ENCODE results near the gene AFF1. TPM values are rescaled to one million over a fixed set of nuclear protein-coding genes. Genes with fewer than 3 reads are reported as not detected.

The AFF1 gene
- total RNA-seq, 2 experiments from 2014 or later, result 42.3 to 67.5 TPM

DNA sequence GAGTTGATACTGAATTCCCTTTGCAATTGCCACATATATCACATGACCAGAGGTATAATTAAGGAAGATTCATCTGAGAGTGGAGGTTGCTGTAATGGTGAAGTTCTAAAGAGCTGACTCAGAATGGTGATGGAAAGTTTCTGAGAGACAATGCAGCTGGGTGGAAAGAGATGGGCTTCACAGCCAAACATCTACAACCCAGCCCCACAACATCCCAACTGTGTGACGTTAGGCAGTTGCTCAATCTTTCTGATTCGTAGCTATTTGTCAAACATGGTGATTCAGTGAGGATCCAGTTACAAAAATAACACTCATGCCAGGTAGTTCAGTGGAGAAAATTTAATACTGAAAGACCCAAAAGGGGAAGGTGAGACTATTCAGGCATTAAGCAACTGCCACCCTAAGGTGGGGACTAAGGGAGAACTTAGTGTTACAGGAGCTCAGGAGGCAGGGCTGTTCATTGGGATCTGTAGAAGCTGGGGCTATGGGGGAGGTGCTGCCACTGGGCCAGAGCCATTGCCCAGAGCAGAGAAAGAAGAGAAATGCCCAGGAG lies 6.9 kb upstream of the AFF1 start:
- CTCF ChIA-PET, result interaction anchor here (1.6 kb wide), 1 partner anchor 165 kb away, joined by 4 read pairs; no protein-coding TSS in a partner anchor
- Mint-ChIP-seq H3K36me3 (peaks cover 4% of the 10 kb centered on the region), H3K27ac (no peak overlapping the region), H3K4me1 (peaks cover 5% of the 10 kb centered on the region), H3K4me3 (no peak overlapping the region), H3K9me3 (ENCODE audit: low read depth) (no peaks in the 10 kb centered on the region), H3K27me3 (no peaks in the 10 kb centered on the region)
- no peak for DNase-seq
- peak; percentile 42 for ATAC-seq

DNA sequence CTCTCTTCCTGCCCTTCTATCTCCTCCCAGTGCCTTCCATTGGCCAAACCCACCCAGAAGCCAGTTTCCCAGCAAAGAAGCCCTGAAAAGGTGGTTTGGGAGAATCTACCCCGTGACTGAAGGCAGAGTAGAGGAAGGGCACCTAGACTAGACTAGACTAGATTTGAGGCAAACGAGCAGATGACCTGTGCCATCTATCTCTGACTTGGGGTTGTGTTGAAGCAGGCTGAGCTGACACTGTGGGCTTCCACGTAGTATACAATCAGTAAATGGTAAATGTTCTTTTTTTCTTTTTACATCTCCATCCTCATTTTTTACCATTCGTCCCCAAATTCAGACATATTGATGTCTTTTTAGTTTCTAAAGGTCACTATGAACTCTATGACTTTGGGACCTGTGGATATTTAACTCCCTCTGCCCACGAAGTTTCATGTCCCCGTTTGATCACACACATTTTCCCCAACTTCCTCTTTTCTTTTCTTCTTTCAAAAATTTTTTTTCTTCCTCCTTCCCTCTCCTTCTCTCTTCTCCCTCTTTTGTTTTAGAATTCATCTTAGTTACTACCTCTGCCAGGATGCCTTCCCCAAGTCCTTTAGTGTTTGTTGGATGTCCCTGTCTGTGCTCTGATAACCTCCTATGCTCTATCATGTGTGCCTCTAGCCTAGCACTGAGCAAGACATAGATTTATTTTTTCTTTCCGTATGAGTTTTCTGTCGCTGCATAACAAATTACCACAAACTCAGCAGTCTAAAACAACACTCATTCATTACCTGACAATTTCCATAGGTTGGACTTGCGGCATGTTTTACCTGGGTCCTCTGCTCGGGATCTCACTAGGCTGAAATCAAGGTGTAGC lies 6.2 kb upstream of the AFF1 start:
- CTCF ChIA-PET, result interaction anchor here (1.0 to 1.6 kb wide), 3 partner anchors 164 to 222 kb away, joined by 3 to 5 read pairs (median 4); no protein-coding TSS in a partner anchor
- Mint-ChIP-seq H3K36me3 (peaks cover 4% of the 10 kb centered on the region), H3K9me3 (ENCODE audit: low read depth) (no peaks in the 10 kb centered on the region), H3K27ac (no peak overlapping the region), H3K4me3 (no peak overlapping the region), H3K4me1 (peaks cover 8% of the 10 kb centered on the region), H3K27me3 (no peaks in the 10 kb centered on the region)
- DNase-seq (no peak), ATAC-seq (no peak)

DNA sequence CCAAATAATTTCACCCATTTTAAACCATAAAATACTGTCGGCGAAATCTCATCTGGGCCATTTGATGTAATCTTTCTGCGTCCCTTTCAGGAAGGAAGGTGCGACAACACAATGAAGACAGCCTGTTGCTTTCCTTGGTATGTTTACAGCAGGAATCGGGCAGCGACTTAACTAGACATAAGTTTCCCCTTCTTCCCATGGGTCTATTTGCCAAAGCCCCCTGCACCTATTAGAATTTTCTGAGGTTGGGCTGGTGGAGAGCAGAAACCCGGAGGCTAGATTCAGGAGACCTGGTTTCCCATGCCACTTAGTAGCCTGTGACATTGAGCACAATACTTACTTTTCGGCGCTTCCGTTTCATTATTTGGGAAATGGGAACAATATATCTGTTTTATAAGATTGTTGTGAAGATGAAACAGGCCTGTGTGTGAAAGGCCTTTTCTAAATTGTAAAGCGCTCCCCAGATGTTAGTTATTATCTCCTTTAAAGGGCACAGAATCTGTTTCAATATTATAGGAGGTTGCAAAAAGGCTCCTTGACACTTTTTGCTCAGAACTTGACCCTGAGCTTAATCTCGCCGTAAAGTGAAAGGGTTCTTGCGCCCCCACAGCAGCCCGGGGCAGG lies 552 bp upstream of the AFF1 start:
- Mint-ChIP-seq H3K4me1 (peaks cover 35% of the 10 kb centered on the region), H3K4me3 (peak overlapping the region; percentile 80), H3K9me3 (ENCODE audit: low read depth) (no peaks in the 10 kb centered on the region), H3K36me3 (peaks cover 4% of the 10 kb centered on the region), H3K27ac (peak overlapping the region; percentile 90), H3K27me3 (no peaks in the 10 kb centered on the region)
- DNase-seq (peak; percentile 47), ATAC-seq (no peak)
- CTCF ChIA-PET, result interaction anchor here (0.9 to 6.2 kb wide), 9 partner anchors 10 to 287 kb away, joined by 3 to 53 read pairs (median 3); no protein-coding TSS in a partner anchor

DNA sequence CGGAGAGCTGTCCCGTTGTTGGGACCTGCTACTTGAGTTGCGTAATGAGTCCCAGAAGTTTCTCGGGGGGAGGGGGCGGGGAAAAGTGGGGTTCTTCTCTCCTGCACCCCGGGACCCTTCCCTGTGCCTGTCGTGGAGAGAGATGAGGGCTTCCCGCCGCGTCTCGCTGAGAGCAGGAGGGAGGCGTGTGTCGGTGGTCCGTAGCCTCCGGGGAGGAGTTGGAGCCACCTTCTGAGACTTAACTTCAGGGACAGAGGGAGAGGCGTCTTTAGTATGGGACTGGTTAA lies 698 bp downstream of the AFF1 start:
- CTCF ChIA-PET, result interaction anchor here (1.0 to 6.2 kb wide), 7 partner anchors 9 to 284 kb away, joined by 3 to 53 read pairs (median 7); no protein-coding TSS in a partner anchor
- peak overlapping the region; percentile 79 for H3K4me3 Mint-ChIP-seq
- no peaks in the 10 kb centered on the region for H3K27me3 Mint-ChIP-seq
- DNase-seq (peak; percentile 70), ATAC-seq (no peak)
- peak overlapping the region; percentile 94 for H3K27ac Mint-ChIP-seq
- peaks cover 5% of the 10 kb centered on the region for H3K36me3 Mint-ChIP-seq
- H3K4me1 Mint-ChIP-seq, result peaks cover 48% of the 10 kb centered on the region
- H3K9me3 Mint-ChIP-seq (ENCODE audit: low read depth), result no peaks in the 10 kb centered on the region

DNA sequence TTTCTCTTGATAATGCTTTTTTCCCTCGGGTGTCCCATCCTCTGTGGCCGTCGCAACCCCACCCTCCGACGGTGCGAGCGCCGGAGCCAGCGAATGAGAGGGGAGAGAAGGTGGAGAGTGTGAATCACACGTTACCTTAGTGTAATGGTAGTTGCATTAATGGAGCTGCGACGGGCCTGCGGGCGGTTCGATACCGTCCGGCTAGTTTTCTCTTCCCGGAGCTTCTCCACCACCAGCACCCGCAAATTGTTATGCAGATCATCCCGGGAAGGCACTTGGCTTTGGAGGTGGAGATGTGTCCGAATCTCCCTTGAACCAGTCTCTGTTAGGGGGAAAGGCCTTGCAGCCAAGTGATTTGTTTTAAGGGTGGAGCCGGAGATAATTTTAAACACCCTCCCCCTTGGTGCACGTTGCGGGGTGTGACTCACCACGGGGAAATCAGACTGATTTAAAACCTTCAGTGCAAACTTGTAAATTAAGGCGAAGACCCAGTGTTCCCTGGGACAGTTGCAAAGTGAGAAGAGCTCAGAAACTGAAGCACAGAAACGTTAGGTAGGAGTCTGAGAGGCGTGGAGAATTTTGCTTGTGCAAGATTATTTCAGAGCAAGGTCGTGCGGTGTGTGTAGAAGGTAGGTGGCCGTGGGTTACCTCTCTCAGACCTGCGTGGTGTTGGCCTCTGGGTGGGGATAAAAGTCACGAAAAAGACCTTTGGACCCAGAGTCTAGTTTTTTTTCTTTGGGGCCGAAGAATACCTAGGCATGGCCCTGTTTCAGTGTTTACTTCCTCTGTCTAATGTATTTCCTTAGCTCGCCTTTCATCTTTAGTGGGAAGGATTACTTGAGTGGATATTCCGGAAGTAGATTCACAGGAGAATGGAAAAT lies 1.3 kb downstream of the AFF1 start:
- H3K27ac Mint-ChIP-seq, result peak overlapping the region; percentile 94
- H3K27me3 Mint-ChIP-seq, result no peaks in the 10 kb centered on the region
- peaks cover 50% of the 10 kb centered on the region for H3K4me1 Mint-ChIP-seq
- CTCF ChIA-PET, result interaction anchor here (1.0 to 6.2 kb wide), 7 partner anchors 9 to 283 kb away, joined by 3 to 53 read pairs (median 7); no protein-coding TSS in a partner anchor
- DNase-seq, result peak; percentile 86
- peak overlapping the region; percentile 79 for H3K4me3 Mint-ChIP-seq
- H3K9me3 Mint-ChIP-seq (ENCODE audit: low read depth), result no peaks in the 10 kb centered on the region
- peak; percentile 65 for ATAC-seq
- H3K36me3 Mint-ChIP-seq, result peaks cover 2% of the 10 kb centered on the region

DNA sequence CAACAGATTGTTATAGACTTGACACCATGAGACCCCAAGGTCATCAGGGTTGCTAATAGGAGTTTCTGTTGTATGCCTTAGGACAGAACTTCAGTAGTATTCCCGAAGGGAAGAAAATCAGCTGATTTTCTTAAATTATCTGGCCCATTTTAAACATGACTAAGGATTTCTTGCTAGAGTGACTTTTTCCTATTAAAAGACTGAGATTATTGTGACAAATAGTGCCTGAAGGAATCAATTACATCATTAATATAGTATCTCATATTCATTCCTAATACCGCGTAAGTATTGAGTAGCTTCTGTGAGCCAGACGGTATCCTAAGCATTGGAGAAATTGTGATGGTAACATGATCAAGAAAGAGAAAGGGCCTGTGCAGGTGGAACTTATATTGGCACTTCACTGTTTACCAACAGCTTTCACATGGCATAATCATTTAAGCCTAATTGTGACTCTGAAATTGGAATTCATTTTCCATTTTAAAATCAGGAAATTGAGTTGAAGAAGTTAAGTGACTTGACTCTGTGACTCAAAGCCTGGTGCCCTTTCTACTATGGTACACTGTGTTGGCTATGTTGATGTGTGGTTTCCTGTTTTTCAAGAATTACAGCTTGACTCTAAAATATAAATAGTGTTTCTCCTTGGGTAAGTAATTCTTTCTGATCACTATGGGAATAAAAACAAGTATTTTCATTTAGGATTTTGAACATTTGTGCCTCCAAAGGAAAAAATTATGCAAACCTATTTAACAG lies 4.1 kb downstream of the AFF1 start:
- no peaks in the 10 kb centered on the region for H3K9me3 Mint-ChIP-seq (ENCODE audit: low read depth)
- no peak for ATAC-seq
- no peak for DNase-seq
- H3K27me3 Mint-ChIP-seq, result no peaks in the 10 kb centered on the region
- CTCF ChIA-PET, result interaction anchor here (0.8 to 6.2 kb wide), 6 partner anchors 9 to 154 kb away, joined by 3 to 53 read pairs (median 6); no protein-coding TSS in a partner anchor
- peaks cover 48% of the 10 kb centered on the region for H3K4me1 Mint-ChIP-seq
- H3K4me3 Mint-ChIP-seq, result peak overlapping the region; percentile 35
- peak overlapping the region; percentile 78 for H3K27ac Mint-ChIP-seq
- peaks cover 1% of the 10 kb centered on the region for H3K36me3 Mint-ChIP-seq

DNA sequence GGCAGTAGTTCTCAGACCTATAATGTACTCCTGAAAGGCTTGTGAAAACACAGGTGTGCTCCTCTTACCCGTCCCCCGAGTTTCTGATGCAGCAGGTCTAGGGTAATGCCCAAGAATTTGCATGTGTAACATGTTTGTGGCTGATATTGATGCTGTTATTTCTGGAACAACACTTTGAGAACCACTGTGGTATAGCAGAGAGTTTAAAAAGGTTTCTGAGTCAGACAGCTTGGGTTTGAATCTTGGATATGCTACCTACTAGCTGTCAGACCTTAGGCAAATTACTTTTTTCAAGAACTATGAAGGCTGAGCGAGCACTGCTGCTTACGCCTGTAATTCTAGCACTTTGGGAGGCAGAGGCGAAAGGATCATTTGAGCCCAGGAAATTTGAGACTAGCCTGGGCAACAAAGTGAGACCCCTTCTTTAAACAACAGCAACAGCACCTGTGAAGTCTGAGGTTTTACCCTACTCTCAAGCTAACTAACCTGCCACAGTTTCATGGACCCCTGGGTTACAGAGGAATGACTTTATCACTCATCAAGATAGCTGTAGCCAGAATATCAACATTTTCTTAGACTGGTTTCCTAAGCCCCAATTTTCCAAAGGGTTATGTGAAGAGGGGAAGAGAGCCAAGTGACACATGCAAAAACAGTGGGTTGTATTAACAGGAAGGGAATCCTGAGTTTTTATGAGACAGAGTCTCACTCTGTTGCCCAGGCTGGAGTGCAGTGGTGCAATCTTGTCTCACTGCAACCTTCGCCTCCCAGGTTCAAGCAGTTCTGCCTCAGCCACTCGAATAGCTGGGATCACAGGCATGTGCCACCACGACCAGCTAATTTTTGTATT lies 5.1 kb downstream of the AFF1 start:
- Mint-ChIP-seq H3K36me3 (peaks cover 1% of the 10 kb centered on the region), H3K4me1 (peaks cover 47% of the 10 kb centered on the region), H3K9me3 (ENCODE audit: low read depth) (no peaks in the 10 kb centered on the region), H3K4me3 (peak overlapping the region; percentile 26), H3K27me3 (no peaks in the 10 kb centered on the region), H3K27ac (peak overlapping the region; percentile 78)
- CTCF ChIA-PET, result interaction anchor here (0.7 to 6.2 kb wide), 5 partner anchors 10 to 153 kb away, joined by 3 to 53 read pairs (median 6); no protein-coding TSS in a partner anchor
- DNase-seq (no peak), ATAC-seq (no peak)

DNA sequence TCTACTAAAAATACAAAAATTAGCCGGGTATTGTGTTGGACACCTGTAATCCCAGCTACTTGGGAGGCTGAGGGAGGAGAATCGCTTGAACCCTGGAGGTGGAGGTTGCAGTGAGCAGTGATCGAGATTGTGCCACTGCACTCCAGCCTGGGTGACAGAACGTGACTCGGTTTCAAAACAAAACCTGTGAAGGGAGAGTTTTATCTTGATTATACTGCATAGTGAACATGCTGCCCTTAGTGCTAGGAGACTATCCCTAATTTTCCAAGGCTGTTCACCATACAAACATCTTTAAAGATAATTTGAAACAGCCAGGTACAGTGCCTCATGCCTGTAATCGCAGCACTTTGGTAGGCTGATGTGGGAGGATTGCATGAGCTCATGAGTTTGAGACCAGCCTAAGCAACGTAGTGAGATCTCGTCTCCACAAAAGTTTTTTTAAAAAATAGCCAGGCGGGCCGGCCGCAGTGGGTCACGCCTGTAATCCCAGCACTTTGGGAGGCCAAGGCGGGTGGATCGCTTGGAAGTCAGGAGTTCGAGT lies 6.2 kb downstream of the AFF1 start:
- no peak for ATAC-seq
- H3K4me3 Mint-ChIP-seq, result no peak overlapping the region
- CTCF ChIA-PET, result interaction anchor here (2.1 kb wide), 1 partner anchor 18 kb away, joined by 5 read pairs; no protein-coding TSS in a partner anchor
- no peaks in the 10 kb centered on the region for H3K27me3 Mint-ChIP-seq
- no peak for DNase-seq
- H3K4me1 Mint-ChIP-seq, result peaks cover 45% of the 10 kb centered on the region
- H3K36me3 Mint-ChIP-seq, result peaks cover 3% of the 10 kb centered on the region
- no peaks in the 10 kb centered on the region for H3K9me3 Mint-ChIP-seq (ENCODE audit: low read depth)
- no peak overlapping the region for H3K27ac Mint-ChIP-seq

DNA sequence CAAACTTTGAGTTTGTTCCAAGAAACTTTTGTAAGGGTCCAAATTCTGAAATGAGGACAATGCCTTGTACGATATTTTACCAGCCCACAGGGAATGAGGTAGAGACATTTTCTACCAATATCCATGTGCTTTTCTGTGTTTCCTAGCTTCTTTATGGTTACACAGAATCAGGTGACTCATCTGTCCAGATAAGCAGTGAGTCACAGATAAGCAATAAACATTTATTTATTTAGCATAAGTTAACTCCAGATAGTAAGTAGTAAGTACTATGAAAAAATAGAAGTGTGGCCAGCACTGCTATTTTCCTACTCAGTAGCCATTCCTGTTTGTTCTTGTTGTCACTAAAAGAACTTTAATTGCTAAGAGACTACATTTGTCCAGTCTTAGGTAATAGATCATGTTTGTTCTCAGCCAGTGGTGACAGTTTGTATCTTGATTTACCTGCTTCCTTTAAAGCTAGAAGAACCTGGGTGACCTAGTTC lies 7.4 kb downstream of the AFF1 start:
- Mint-ChIP-seq H3K4me1 (peaks cover 38% of the 10 kb centered on the region), H3K27me3 (no peaks in the 10 kb centered on the region), H3K36me3 (peaks cover 3% of the 10 kb centered on the region), H3K27ac (no peak overlapping the region), H3K4me3 (no peak overlapping the region), H3K9me3 (ENCODE audit: low read depth) (no peaks in the 10 kb centered on the region)
- DNase-seq, result no peak
- ATAC-seq, result no peak
- CTCF ChIA-PET, result interaction anchor here (0.9 to 2.1 kb wide), 2 partner anchors 19 to 149 kb away, joined by 3 to 5 read pairs; no protein-coding TSS in a partner anchor

DNA sequence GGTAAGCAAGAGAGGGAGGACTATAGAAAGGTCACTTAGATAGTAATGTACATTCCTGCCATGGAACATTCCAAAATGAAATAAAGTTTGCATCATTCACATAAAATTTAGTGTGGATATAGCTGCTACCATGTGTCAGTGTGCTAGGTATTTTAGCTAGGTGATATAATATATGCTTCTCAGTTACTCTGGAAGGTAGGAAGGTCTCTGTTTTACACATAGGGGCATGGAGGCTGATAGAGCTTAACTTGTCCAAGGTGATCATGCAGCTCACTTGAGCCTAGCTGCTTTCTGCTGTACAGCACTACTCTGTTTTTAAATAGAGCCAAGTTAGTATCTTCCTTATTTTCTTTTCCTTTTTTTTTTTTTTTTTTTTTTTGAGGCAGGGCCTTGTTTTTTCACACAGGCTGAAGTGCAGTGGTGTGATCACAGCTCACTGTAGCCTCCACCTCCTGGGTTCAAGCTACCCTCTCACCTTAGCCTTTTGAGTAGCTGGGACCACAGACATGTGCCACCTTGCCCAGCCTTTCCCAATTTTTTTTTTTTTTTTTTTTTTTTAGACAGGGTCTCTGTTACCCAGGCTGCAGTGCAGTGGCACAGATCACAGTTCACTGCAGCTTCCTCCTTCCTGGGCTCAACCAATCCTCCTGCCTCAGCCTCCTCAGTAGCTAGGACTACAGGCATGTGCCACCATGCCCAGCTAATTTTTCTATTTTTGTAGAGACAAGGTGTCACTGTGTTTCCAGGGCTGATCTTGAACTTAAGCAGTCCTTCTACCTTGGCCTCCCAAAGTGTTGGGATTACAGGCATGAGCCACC lies 10.4 kb downstream of the AFF1 start:
- no peak overlapping the region for H3K27ac Mint-ChIP-seq
- H3K27me3 Mint-ChIP-seq, result no peaks in the 10 kb centered on the region
- H3K4me1 Mint-ChIP-seq, result peaks cover 30% of the 10 kb centered on the region
- no peak overlapping the region for H3K4me3 Mint-ChIP-seq
- peaks cover 8% of the 10 kb centered on the region for H3K36me3 Mint-ChIP-seq
- H3K9me3 Mint-ChIP-seq (ENCODE audit: low read depth), result no peaks in the 10 kb centered on the region
- no peak for ATAC-seq
- DNase-seq, result no peak
- CTCF ChIA-PET, result interaction anchor here (0.7 to 1.7 kb wide), 3 partner anchors 11 to 454 kb away, joined by 3 to 4 read pairs (median 3); partner anchors contain the start of gene AFF1

Measured in activated CD8-positive, alpha-beta memory T cell treated with anti-CD3 and anti-CD28 coated beads, Interleukin-2, amount 10 ng/mL, durations not matched to agents 7 days and 5 days (primary cell).